HPDE6-E6E7 (cell line): ENCODE results near the gene YWHAQ.
"Not testable (repeated sequence)": the region's sequence is repeated elsewhere in the genome, so short reads cannot be mapped to it uniquely, and the experiment has no call there.

Experiments used
- DNase-seq: peaks from one replicate; pipeline ENCODE4 v3.0.0; 2011; ENCODE audit warnings: missing footprints; ENCODE audit errors: extremely low spot score

YWHAQ gene

GRCh38 chr2:9552219-9553178 lies 78.3 kb downstream of the YWHAQ start:
- no peak for DNase-seq

GRCh38 chr2:9550859-9551391 lies 79.9 kb downstream of the YWHAQ start:
- DNase-seq, result not testable (repeated sequence)

GRCh38 chr2:9549420-9549819 lies 81.4 kb downstream of the YWHAQ start:
- DNase-seq, result no peak

GRCh38 chr2:9548506-9548905 lies 82.3 kb downstream of the YWHAQ start:
- no peak for DNase-seq

GRCh38 chr2:9547262-9547991 lies 83.4 kb downstream of the YWHAQ start:
- DNase-seq, result no peak

- no peak for DNase-seq
These were observed 85.3 kb downstream of the YWHAQ start for GRCh38 chr2:9545502-9545901.

- no peak for DNase-seq
These were observed 87.2 kb downstream of the YWHAQ start for GRCh38 chr2:9543557-9543956.

- DNase-seq, result no peak
These were observed 91.3 kb downstream of the YWHAQ start for GRCh38 chr2:9539531-9539930.

- no peak for DNase-seq
These were observed 92.7 kb downstream of the YWHAQ start for GRCh38 chr2:9538000-9538507.

- no peak for DNase-seq
These were observed 94.3 kb downstream of the YWHAQ start for GRCh38 chr2:9536504-9536903.

- no peak for DNase-seq
These were observed 95.6 kb downstream of the YWHAQ start for GRCh38 chr2:9535177-9535576.
